Nephron (organoid): ENCODE results near the gene FBN3.

ENCODE experiments used
- H3K27ac Mint-ChIP-seq, 3 experiments: 2 replicates each; pipeline ENCODE4 v1.8.0; 2020; ENCODE audit warnings: mixed read lengths in 3 of 3, mild to moderate bottlenecking in 2 of 3, moderate library complexity in 1 of 3
- H3K27me3 Mint-ChIP-seq: 2 replicates; pipeline ENCODE4 v1.8.0; 2021; ENCODE audit warnings: low read depth, mild to moderate bottlenecking, moderate library complexity, mixed read lengths
- H3K36me3 Mint-ChIP-seq: 2 replicates; pipeline ENCODE4 v1.8.0; 2020; ENCODE audit warnings: low read depth, mixed read lengths
- H3K4me1 Mint-ChIP-seq: 2 replicates; pipeline ENCODE4 v1.8.0; 2020; ENCODE audit warnings: mixed read lengths
- H3K4me3 Mint-ChIP-seq, 3 experiments: 2 replicates each; pipeline ENCODE4 v1.8.0; 2020; ENCODE audit warnings: mild to moderate bottlenecking in 3 of 3, mixed read lengths in 3 of 3, moderate library complexity in 2 of 3
- H3K9me3 Mint-ChIP-seq: 2 replicates; pipeline ENCODE4 v1.8.0; 2020; ENCODE audit warnings: mixed read lengths
- TF ChIP-seq, protein P1 (sequence below), 3 experiments: fragments of 200-600 bp; sonication (generic); IDR thresholded peaks; one replicate each; pipeline ENCODE4 v1.5.0; 2021; ENCODE audit warnings: antibody characterized with exemption in 3 of 3; ENCODE audit not compliant: unreplicated experiment in 3 of 3

FBN3 gene

DNA sequence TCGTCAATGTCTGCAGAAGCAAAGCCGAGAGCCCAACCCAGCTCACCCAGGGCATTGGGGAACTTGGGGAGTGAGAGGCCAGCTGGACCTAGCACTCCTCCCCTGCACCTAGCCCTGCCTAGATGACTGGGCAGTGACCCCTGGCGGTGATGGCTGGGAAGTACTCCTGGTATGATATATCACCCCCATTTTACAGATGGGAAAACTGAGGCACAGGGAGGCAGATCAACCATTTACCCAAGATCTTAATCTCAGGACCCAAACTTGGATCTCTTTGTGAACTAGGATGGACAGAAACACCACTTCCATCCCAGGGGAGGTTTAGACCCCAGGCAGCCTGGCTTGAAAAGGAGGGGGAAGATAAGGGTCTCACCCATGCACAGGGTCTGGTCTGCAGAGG lies 53.3 kb downstream of the FBN3 start:
- H3K36me3 Mint-ChIP-seq: peaks cover 96% of the 10 kb centered on the region
- no peak overlapping the region for H3K4me3 Mint-ChIP-seq
- no peaks in the 10 kb centered on the region for H3K4me1 Mint-ChIP-seq
- TF ChIP-seq, protein P1, sequence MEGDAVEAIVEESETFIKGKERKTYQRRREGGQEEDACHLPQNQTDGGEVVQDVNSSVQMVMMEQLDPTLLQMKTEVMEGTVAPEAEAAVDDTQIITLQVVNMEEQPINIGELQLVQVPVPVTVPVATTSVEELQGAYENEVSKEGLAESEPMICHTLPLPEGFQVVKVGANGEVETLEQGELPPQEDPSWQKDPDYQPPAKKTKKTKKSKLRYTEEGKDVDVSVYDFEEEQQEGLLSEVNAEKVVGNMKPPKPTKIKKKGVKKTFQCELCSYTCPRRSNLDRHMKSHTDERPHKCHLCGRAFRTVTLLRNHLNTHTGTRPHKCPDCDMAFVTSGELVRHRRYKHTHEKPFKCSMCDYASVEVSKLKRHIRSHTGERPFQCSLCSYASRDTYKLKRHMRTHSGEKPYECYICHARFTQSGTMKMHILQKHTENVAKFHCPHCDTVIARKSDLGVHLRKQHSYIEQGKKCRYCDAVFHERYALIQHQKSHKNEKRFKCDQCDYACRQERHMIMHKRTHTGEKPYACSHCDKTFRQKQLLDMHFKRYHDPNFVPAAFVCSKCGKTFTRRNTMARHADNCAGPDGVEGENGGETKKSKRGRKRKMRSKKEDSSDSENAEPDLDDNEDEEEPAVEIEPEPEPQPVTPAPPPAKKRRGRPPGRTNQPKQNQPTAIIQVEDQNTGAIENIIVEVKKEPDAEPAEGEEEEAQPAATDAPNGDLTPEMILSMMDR (IDR thresholded peaks at IDR 0.05; ENCODE audit: unreplicated experiment in 3 of 3): no peak
- H3K27ac Mint-ChIP-seq: no peak overlapping the region
- H3K27me3 Mint-ChIP-seq: no peaks in the 10 kb centered on the region
- peaks cover 34% of the 10 kb centered on the region for H3K9me3 Mint-ChIP-seq

DNA sequence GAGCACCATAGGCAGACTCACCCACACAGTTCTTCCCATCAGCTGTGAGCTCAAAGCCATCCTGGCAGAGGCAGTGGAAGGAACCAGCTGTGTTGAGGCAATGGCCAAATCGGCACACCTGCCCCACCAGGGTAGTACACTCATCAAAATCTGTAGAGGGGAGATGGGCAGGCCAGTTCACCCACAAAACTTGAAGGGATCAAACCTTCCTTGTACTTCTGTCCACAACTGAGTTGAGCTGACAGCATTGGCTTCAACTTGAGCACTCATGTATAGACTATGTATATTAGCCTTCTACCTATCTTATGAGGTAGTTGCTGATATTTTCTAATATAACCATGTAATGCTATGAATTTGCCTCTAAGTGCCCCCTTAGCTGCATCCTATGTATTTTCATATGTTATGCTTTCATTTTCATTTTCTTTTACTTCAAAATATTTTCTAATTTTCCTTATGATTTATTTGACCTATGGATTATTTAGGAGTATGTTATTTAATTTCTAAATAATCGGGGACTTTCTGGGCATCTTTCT lies 54.0 kb downstream of the FBN3 start:
- Mint-ChIP-seq H3K36me3 (peaks cover 96% of the 10 kb centered on the region), H3K4me1 (no peaks in the 10 kb centered on the region), H3K27me3 (no peaks in the 10 kb centered on the region), H3K9me3 (peaks cover 34% of the 10 kb centered on the region), H3K4me3 (no peak overlapping the region), H3K27ac (no peak overlapping the region)
- TF ChIP-seq, protein P1 (IDR thresholded peaks at IDR 0.05; ENCODE audit: unreplicated experiment in 3 of 3): no peak

DNA sequence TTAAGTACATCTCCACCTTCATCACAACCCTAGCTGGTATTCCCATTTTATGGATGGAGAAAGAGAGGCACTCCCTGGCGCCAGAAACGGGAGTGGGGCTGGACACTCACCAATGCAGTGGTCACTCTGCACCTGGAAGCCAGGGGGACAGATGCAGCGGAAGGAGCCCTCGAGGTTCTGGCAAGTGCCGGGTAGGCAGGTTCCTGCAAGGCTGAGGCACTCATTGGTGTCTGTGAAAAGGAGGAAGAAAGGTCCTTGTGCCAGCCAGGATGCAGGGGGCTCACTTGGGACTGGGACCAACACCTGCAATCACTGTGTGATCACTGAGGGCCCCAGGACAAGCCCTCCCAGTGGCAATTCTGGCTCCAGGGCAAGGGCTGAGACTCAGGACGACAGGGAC lies 55.1 kb downstream of the FBN3 start:
- TF ChIP-seq, protein P1 (IDR thresholded peaks at IDR 0.05; ENCODE audit: unreplicated experiment in 3 of 3): no peak
- Mint-ChIP-seq H3K27ac (no peak overlapping the region), H3K4me1 (no peaks in the 10 kb centered on the region), H3K36me3 (peaks cover 86% of the 10 kb centered on the region), H3K9me3 (peaks cover 34% of the 10 kb centered on the region), H3K27me3 (no peaks in the 10 kb centered on the region), H3K4me3 (no peak overlapping the region)

DNA sequence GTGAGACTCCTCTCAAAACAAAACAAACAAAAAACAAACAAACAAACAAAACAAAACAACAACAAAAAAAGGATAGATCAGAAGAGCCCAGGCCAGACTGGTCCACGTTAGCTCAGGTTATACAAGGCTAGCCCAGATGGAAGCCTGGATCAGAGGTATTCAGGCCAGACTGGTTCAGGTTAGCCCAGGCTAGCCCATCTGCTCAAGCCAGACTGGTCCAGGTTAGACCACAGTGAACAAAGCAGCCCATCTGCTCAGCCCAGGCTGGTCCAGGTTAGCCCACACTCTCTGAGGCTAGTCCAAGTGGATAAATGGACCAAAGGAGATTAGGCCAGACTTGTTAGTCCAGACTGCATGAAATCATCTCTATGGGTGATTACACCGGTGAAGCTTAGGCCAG lies 55.7 kb downstream of the FBN3 start:
- H3K9me3 Mint-ChIP-seq: peaks cover 32% of the 10 kb centered on the region
- no peak overlapping the region for H3K27ac Mint-ChIP-seq
- no peak overlapping the region for H3K4me3 Mint-ChIP-seq
- no peaks in the 10 kb centered on the region for H3K4me1 Mint-ChIP-seq
- H3K36me3 Mint-ChIP-seq: peaks cover 80% of the 10 kb centered on the region
- TF ChIP-seq, protein P1 (IDR thresholded peaks at IDR 0.05; ENCODE audit: unreplicated experiment in 3 of 3): no peak
- H3K27me3 Mint-ChIP-seq: no peaks in the 10 kb centered on the region

DNA sequence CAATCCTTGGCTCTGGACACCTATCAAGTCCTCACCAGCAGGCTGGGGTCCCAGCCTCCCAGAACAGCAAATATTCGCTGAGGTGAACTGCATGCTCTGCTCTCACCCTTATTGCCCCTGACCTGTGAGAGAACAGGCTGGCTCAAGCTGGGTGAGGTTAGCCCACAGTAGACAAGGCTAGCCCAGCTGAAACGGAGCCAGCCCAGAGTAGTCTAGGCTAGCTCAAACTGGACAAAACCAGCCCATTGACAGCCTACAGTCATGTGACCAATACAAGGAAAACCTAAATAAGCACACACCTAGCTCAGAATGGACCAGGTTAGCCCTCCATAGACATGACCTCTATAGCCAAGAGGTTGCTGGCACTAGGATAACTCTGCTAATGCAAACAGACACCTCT lies 58.4 kb downstream of the FBN3 start:
- no peak overlapping the region for H3K4me3 Mint-ChIP-seq
- H3K27me3 Mint-ChIP-seq: no peaks in the 10 kb centered on the region
- H3K36me3 Mint-ChIP-seq: peaks cover 59% of the 10 kb centered on the region
- H3K9me3 Mint-ChIP-seq: peaks cover 16% of the 10 kb centered on the region
- no peak overlapping the region for H3K27ac Mint-ChIP-seq
- H3K4me1 Mint-ChIP-seq: no peaks in the 10 kb centered on the region
- TF ChIP-seq, protein P1 (IDR thresholded peaks at IDR 0.05; ENCODE audit: unreplicated experiment in 3 of 3): no peak
